Activated CD4-positive, CD25-positive, alpha-beta regulatory T cell treated with anti-CD3 and anti-CD28 coated beads, Interleukin-2, amount 50 U/mL, for 16 hours (primary cell): ENCODE results near the gene EHMT1.
A peak's percentile ranks its signal among the peaks of the same experiment; 100 is the strongest.
"Not testable (repeated sequence)": the region's sequence is repeated elsewhere in the genome, so short reads cannot be mapped to it uniquely, and the experiment has no call there.

ENCODE experiments used
- DNase-seq: peaks from one replicate; pipeline ENCODE4 v3.0.0-alpha.2; 2020; ENCODE audit warnings: low read depth, low spot score

Gene EHMT1

DNA sequence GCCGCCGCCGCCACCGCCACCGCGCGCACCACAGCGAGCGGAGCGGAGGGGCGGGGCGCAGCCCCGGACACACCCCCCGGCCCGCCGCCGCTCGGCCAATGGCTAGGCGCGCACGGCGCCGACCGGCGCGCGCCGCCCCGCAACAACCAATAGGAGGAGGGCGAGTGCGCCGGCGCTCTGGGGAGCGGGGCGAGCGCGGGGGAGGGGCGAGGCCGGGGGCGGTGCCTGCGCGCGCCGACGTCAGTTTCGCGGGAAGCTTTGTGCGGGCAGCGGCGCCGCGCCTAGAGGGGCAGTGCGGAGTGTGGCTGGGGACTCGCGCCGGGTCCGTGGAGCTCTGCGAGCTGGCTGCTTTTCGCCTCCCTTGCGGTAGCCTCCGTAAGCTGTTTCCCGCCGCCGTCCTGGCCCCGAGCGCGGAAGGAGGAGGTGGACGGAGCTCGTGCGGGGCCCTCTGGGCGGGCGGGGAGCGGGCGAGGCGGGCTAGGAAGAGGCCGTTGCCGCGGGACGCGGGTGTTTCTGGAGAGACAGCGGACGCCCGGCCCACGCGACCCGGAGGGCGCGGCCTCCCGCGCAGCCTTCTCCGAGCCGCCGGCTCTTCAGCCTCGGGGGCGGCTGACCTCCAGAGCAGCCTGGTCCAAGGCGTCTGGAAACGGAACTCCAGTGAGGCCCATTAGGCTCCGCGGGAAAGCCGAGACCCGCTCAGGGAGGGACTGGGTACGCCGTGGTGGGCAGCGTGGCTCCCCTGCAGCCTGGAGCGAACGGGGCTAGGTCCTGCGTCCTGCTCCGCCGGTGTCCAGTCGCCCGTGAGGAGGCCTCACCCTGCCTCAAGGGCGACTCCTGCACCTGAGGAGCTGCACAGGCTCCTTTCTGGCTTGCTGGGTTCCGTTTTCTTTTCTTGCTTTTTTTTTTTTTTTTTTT lies 28.1 kb upstream of the EHMT1 start, which contains the start of gene ZMYND19:
ZMYND19 (minus strand) TSS at position 44 of the 915 bp plus-strand sequence. CDS start 249 bp downstream, outside the sequence.
- peak; percentile 82 for DNase-seq

DNA sequence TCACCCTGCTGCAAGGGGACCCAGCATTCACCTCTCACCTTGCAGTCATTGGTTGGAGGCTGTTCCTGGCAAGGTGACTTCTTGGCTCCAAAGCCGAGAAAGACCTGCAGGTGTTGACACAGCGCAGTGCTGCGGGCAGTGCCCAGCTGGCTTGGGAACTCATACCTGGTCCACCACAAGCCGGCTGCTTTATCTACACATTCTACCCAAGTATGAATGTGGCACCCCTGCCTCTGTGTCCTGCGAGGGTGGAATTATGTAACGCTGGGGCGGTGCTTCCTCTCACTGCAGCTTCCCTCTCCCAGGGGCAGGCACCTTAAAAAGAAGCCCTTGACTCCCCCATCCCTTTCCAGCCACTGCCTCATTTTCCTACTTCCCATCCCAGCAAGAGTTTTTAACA lies 26.0 kb upstream of the EHMT1 start:
- no peak for DNase-seq

DNA sequence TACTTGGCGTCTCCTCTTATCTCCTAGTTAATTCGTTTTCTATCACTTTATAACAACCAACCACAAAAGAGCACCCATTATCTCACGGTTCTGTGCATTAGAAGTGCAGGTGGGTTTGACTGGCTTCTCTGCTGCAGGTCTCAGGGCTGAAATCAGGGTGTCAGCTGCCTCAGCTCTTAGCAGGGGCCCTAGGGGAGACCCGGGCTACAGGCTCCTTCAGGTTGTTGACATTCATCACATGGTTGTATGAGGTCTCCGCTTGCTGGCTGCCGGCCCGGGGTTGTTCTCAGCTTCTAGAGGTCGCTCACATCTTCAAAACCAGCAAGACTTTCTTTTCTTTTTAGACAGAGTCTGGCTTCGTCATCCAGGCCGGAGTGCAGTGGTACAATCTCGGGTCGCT lies 25.6 kb upstream of the EHMT1 start:
- no peak for DNase-seq

DNA sequence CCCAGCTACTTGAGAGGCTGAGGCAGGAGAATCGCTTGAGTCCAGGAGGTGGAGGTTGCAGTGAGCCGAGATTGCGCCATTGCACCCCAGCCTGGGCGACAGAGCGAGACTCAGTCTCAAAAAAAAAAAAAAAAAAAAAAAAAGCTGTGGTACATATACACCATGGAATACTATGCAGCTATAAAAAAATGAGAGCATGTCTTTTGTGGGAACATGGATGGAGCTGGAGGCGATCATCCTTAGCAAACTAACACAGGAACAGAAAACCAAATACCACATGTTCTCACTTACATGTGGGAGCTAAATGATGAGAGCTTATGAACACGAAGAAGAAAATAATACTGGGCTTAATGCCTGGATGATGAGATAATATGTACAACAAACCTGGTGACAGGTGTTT lies 22.2 kb upstream of the EHMT1 start:
- DNase-seq = not testable (repeated sequence)

DNA sequence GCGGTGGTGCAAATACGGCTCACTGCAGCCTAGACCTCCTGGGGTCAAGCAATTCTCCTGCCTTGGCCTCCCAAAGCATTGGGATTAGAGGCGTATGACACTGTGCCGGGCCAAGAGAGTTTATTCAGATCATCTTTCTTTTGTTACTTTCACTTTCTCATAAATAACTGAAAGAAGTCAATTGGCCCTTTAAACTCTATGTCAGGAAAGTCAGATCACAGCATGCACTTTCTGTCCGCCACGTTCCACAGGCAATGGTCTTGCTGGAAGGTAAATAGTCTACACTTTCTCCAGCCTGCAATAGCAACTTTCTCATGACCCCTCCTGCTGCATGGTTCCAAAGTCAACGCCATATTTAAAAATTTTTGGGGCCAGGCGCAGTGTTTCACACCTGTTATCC lies 19.9 kb upstream of the EHMT1 start:
- DNase-seq = no peak

DNA sequence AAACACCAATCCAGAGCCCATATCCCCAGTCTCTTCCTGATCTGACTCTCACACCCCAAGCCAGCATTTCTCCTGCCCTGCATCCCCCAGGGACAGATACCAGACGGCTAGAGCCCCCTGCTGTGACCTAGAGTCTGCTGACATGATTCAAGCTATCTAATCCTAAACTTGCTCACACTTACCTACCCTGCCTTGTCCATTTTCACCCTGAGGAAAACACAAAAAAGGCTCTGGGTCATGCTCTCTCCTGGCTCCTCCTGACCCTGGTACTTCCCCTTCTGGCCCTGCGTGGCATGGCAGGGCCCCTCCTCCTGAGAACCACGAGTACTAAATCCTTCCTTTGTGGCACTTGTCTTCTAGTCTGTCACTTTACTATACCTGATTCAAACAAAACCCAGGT lies 16.1 kb upstream of the EHMT1 start:
- no peak for DNase-seq

DNA sequence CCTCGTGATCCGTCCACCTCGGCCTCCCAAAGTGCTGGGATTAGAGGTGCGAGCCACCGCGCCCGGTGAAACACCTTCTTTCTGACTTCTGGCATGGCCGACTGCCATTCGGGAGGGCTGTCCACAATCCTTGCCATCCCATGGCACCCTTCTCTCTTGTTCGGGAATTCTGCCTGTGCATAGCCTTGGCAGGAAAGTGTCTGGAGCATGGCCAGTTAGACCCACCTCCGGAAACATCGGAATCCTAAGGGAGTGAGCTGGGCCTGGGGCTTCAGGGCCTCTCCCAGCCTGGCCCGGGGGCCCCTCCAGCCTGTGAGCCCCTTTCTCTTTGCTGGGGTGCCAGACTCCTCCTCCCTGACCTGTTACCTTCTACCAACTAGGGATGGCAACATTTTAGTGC lies 14.9 kb upstream of the EHMT1 start:
- DNase-seq = no peak

DNA sequence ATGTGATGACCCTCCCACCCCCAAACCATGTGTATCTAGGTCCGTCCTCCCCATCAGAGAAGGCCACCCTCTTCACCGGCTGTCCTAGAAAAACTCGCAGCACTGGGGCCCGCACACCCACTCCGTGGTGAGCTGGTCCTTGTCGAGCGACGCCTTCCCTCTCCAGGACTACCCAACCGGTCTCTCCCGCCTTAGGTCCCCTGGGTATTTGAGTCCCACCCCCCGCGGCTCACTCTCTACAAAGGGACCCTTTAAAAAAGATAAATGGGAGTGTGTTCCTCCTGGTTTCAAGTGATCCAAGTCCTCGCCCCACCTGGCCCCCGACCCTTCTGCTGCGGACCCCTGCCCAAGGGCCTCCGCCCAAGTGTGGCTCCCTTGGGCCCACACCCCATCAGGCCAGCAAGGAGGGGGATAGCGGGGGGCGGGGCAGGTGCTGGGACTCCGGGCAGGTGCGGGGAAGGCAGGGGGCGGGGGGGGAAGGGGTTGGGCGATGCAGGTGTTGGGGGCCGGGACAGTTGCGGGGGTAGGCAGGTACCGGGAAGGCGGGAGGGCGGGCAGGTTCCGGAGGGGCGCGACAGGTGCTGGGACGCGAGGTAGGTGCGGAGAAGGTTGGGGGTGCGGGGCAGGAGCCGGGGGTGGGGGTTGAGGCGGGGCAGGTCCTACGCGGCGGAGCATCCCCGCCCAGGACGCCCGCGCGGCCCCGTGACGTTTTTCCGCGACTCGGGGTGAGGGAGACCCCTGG lies 14.3 kb upstream of the EHMT1 start:
- no peak for DNase-seq

DNA sequence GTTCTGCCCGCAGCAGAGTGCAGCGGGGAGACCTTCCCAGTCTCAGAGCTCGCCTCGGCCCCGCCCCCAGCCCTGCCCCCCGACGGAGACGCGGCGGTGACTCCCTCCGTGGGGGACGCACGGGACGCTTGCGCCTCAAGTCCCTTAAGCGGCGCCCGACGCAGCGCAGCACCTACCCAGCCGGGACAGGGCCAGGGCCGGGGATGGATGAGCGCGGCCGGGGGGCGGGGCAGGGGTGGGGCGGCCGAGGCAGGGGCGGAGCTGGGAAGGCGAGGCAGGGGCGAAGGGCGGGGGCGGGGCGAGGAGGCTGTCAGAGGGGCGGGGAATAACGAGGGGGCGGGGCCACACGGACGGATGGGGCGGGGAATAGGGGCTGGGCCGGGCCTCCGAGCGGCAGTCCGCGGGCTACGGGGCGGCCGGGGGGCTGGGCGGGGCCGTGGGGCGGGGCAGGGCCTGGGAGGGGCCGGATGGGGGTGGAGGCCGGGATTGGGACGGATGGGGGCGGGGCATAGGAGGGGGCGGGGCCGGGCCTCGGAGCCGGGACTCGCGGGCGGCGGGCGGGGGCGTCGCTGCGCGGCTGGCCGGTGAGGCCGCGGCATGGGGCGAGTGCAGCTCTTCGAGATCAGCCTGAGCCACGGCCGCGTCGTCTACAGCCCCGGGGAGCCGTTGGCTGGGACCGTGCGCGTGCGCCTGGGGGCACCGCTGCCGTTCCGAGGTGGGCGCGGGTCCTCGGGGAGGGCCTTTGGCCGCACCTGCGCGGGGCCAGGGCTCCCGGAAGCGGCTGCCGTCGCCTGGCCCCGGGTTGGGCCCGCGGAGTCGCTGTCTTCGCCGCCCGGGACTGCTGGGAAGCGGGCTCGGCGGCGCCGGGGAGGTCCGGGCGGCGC lies 13.4 kb upstream of the EHMT1 start, which contains the start of gene ARRDC1:
ARRDC1 (plus strand) TSS at position 566 of the 884 bp plus-strand sequence; CDS start at position 598, 32 bp downstream.
- DNase-seq = peak; percentile 79

DNA sequence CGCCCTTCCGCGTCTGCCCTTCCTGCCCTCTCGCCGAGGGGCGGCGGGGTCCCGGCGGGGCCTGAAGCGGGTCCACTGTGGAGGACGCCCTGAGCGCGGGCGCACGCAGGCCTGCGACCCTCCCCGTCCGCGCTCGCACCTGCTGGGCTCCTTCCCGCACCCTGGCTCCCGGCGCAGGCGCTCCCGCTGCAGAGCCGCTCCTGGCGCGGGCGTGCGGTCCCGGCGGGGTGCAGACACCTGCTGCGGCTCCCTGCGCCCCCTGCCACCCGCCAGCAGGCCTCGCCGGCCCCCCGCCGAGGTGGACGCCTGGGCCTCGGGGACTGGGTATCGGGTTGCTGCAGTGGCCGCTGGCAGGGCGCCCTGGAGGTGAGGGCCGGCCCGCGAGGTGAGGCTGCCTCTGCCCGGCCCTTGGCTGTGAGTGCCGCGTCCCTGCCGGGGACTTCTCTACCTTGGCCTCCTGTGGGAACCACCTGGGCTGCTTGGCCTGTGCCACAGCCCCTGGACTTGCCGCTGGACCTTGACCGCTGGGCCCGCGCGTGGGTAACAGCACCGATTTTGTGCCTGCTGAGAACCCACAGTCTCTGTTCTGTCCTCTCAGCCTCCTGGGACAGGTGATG lies 12.7 kb upstream of the EHMT1 start:
- no peak for DNase-seq

DNA sequence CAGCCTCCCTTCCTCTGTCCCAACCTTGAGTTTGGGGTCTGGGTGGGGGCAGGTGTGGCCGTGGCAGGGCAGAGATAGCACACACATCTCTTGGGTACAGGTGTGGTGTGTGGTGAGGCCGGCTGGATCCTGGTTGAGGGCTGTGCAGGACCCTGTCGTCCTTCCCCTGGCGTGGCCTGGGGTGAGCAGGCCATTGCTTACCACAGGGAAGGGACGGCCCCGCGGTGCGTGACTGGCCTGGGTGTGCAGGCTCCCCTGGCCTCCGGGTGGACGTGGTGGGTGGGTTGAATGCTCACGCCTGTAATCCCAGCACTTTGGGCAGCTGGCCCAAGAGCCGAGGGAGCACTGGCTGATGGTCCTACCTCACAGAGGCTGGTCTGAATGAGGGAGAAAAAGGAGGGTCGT lies 12.1 kb upstream of the EHMT1 start:
- DNase-seq = no peak

DNA sequence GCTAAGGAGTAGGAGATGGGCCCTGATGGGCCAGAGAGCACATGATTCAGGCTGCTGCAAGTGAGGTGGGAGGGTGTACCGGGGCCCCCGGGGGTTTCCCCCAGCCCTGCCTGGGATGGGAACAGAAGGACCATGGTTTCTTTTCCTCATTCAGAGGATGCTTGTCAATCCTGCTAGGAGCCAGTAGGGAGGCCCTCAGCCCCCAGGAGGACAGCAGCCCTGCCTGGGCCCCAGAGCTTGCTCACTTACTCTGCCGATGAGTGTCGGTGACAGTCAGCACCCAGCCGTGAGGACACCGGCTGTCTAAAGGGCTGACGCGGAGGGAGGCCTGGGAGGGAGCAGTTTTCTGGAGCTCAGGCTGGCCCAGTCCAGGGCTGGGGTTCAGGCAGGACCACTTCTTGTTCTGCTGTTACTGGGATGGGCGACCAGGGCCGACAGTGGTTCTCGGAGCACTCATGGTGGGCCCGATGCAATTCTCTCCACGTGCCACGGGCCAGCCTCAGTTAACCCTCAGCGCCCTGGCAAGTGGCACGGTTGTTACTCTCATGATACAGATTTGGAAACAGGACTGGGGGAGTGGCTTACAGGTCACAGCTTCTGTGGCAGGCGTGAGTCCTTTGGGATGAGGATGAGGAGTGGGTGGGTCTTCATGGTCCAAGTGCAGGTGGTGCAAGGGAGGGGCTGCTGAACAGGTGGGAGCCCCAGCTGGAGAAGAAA lies 11.5 kb upstream of the EHMT1 start:
- no peak for DNase-seq

DNA sequence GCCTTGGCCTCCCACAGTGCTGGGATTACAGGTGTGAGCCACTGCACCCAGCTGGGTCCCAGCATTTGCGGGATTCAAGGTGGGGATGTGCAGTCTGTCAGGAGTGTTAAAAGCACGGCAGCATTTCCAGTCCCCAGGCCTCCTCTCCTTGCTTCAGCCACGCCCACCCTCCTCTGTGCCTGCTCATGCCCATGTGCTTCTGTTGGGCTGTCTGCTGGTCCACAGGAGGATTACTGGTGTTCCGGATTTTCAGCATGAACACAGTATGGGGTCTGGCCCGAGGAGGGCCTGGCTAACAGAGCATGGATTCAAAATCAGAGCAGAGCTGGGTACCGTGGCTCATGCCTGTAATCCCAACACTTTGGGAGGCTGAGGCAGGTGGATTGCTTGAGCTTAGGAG lies 7.9 kb upstream of the EHMT1 start:
- no peak for DNase-seq

DNA sequence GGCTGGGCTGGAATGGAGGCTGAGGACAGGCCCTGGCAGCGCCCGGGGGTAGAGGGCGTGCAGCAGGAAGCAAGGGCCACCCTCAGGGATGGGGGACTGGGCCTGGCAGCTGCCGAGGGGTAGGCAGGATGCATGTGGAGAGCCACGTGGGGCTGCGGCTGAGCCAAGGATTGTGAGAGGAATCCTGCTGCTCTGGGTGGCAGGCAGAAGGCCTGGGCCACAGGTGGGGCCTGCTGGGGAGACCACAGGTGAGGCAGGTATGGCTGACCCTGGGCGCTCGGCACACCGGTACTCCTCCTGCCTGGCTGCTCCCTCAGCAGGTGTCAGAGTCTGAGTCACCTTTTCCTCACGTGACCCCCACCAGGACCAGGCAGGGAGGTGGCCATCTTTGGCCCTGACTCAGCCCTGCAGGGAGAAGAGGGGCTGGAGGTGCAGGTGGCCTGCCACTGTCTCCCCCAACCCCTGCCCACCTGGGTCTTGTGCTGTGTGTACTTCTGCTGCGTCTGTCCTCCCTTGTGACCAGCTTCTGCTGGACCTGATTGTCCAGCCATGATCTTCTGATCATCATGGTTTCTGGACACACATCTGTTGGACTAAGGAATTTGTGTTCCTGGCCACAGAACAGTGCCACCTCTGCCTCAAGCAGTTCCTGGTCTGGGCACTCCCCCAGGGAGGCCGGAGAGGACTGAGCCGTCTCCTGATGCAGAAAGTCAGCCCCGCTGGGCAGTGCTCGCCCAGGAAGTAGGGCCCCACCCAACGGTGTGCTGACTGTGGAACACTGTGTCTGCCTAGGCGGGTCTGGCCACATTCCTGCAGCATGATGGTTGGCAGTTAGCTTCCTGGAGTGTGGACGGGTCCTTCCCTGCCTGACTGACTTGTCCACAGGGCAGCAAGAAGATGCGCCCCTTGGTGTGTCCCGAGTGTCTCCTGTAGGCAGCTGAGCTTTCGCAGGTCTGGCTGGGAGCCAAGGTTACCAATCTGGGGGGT lies 6.9 kb upstream of the EHMT1 start:
- DNase-seq = no peak

DNA sequence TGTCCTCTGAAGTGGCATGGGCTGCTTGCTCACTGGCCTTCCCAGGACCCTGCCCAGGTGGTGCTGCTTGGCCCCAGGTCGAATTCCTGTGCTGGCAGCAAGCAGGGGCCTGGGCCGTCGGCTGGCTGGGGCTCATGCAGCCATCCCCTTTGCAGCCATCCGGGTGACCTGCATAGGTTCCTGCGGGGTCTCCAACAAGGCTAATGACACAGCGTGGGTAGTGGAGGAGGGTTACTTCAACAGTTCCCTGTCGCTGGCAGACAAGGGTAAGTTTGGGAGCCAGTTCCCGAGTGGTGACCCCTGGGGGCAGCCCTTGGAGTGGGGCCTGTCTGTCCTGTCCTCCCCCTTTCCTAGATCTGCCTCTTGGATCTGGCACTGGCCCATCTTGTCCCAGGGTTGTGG lies 6.1 kb upstream of the EHMT1 start:
- DNase-seq = no peak

DNA sequence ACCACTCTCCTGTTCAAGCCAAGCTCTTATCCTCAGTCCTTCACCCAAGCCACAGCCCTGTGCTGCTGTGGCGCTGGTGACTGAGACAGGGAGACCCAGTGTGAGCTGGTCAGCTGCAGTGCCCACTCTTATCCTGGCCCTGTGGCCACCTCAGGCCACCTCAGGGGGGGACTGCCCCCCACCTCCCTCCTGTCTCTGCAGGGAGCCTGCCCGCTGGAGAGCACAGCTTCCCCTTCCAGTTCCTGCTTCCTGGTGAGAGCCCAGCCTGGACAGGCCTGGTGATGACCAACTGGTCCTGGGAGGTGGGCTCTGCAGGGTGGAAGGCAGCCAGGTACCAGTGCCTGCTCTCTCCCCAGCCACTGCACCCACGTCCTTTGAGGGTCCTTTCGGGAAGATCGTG lies 5.5 kb upstream of the EHMT1 start:
- DNase-seq = no peak

DNA sequence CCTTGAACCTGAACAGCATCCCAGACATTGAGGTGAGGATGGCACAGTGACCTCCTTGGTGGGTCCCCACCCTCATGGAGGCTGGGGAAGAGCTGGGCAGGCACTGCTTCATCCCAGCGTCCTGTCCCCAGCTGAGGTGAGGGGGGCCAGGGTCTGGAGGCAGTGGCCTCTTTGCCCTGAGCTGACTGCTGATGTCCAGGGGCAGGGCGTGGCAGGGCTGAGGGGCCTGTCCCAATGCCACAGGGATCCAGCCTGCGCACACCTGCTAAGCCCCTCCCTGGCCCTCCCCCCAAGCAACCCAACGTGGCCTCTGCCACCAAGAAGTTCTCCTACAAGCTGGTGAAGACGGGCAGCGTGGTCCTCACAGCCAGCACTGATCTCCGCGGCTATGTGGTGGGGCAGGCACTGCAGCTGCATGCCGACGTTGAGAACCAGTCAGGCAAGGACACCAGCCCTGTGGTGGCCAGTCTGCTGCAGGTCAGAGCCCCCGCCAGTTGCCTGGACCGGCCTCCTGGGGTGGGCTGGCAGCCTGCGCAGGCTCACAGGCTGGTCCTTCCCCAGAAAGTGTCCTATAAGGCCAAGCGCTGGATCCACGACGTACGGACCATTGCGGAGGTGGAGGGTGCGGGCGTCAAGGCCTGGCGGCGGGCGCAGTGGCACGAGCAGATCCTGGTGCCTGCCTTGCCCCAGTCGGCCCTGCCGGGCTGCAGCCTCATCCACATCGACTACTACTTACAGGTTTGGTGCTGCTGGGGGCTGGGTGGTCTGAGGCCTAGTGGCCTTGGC lies 4.9 kb upstream of the EHMT1 start:
- DNase-seq = no peak

DNA sequence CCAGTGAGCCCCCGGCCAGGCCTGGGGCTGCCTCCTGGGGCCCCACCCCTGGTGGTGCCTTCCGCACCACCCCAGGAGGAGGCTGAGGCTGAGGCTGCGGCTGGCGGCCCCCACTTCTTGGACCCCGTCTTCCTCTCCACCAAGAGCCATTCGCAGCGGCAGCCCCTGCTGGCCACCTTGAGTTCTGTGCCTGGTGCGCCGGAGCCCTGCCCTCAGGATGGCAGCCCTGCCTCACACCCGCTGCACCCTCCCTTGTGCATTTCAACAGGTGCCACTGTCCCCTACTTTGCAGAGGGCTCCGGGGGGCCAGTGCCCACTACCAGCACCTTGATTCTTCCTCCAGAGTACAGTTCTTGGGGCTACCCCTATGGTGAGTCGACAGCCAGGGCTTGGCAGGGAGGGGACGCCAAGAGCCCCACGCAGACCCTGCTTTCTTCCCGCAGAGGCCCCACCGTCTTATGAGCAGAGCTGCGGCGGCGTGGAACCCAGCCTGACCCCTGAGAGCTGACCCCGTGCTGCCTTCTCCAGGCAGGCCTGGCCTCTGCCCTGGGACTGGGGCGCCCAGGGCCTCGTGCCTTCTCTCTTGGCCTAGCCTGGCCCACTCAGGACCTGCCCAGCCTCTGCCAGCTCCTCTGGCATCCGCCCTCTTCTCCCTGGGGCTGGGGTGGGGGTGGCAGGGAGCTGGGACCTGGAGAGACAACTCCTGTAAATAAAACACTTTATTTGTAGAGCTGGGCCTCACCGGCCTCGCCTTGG lies 4.0 kb upstream of the EHMT1 start:
- no peak for DNase-seq
